ENCODE results near the gene FHL3. TPM values are rescaled to one million over a fixed set of nuclear protein-coding genes. Genes with fewer than 3 reads are reported as not detected.
A peak's percentile ranks its signal among the peaks of the same experiment; 100 is the strongest.

Gene FHL3
- total RNA-seq, 2 experiments from 2014 or later: 12.4 to 13.5 TPM

GRCh38 chr1:38030596-38031512 lies 25.5 kb upstream of the FHL3 start:
- ATAC-seq: no peak
- POLR2A ChIA-PET: interaction anchor here (0.6 to 1.3 kb wide), 6 partner anchors 8 to 938 kb away, joined by 3 read pairs; no protein-coding TSS in a partner anchor
- peaks cover 54% of the 10 kb centered on the region for H3K4me1 Mint-ChIP-seq (ENCODE audit: low read depth)

GRCh38 chr1:38029685-38030511 lies 24.6 kb upstream of the FHL3 start:
- Mint-ChIP-seq H3K27me3 (ENCODE audit: low read depth) (no peaks in the 10 kb centered on the region), H3K9me3 (ENCODE audit: insufficient read depth) (no peaks in the 10 kb centered on the region), H3K4me3 (no peak overlapping the region), H3K27ac (peak overlapping the region; percentile 70), H3K36me3 (ENCODE audit: low read depth) (peaks cover 18% of the 10 kb centered on the region), H3K4me1 (ENCODE audit: low read depth) (peaks cover 54% of the 10 kb centered on the region)
- DNase-seq (peak; percentile 73), ATAC-seq (peak; percentile 75)
- ChIA-PET POLR2A (interaction anchor here (0.6 to 1.3 kb wide), 5 partner anchors 9 to 939 kb away, joined by 3 read pairs; no protein-coding TSS in a partner anchor), CTCF (interaction anchor here (0.9 to 2.0 kb wide), 8 partner anchors 8 to 171 kb away, joined by 3 to 12 read pairs (median 5); partner anchors contain the start of gene MTF1)

More at GRCh38 chr1:38030596-38031512, 25.5 kb upstream of the FHL3 start:
- no peak overlapping the region for H3K4me3 Mint-ChIP-seq
- H3K27ac Mint-ChIP-seq: peak overlapping the region; percentile 70
- CTCF ChIA-PET: interaction anchor here (0.6 to 2.0 kb wide), 7 partner anchors 10 to 212 kb away, joined by 3 to 12 read pairs (median 5); partner anchors contain the start of gene MTF1
- H3K36me3 Mint-ChIP-seq (ENCODE audit: low read depth): peaks cover 8% of the 10 kb centered on the region
- H3K27me3 Mint-ChIP-seq (ENCODE audit: low read depth): no peaks in the 10 kb centered on the region
- no peak for DNase-seq
- H3K9me3 Mint-ChIP-seq (ENCODE audit: insufficient read depth): no peaks in the 10 kb centered on the region

GRCh38 chr1:38029081-38029681 lies 23.9 kb upstream of the FHL3 start:
- peaks cover 54% of the 10 kb centered on the region for H3K4me1 Mint-ChIP-seq (ENCODE audit: low read depth)
- H3K4me3 Mint-ChIP-seq: no peak overlapping the region
- DNase-seq (no peak), ATAC-seq (no peak)
- peaks cover 21% of the 10 kb centered on the region for H3K36me3 Mint-ChIP-seq (ENCODE audit: low read depth)
- H3K9me3 Mint-ChIP-seq (ENCODE audit: insufficient read depth): no peaks in the 10 kb centered on the region
- CTCF ChIA-PET: interaction anchor here (0.9 to 1.8 kb wide), 7 partner anchors 8 to 108 kb away, joined by 3 to 12 read pairs (median 5); no protein-coding TSS in a partner anchor
- H3K27me3 Mint-ChIP-seq (ENCODE audit: low read depth): no peaks in the 10 kb centered on the region
- POLR2A ChIA-PET: no interaction called here
- peak overlapping the region; percentile 51 for H3K27ac Mint-ChIP-seq

- POLR2A ChIA-PET: no interaction called here
- CTCF ChIA-PET: interaction anchor here (1.0 to 4.8 kb wide), 6 partner anchors 9 to 107 kb away, joined by 3 to 25 read pairs (median 6); partner anchors contain the start of gene UTP11
These were observed 23.4 kb upstream of the FHL3 start for GRCh38 chr1:38028671-38029070.

GRCh38 chr1:38028105-38028591 lies 22.8 kb upstream of the FHL3 start:
- no peaks in the 10 kb centered on the region for H3K9me3 Mint-ChIP-seq (ENCODE audit: insufficient read depth)
- H3K4me1 Mint-ChIP-seq (ENCODE audit: low read depth): peaks cover 54% of the 10 kb centered on the region

More at GRCh38 chr1:38028671-38029070, 23.4 kb upstream of the FHL3 start:
- no peak for DNase-seq
- Mint-ChIP-seq H3K9me3 (ENCODE audit: insufficient read depth) (no peaks in the 10 kb centered on the region), H3K27ac (peak overlapping the region; percentile 71), H3K4me1 (ENCODE audit: low read depth) (peaks cover 54% of the 10 kb centered on the region), H3K36me3 (ENCODE audit: low read depth) (peaks cover 25% of the 10 kb centered on the region), H3K27me3 (ENCODE audit: low read depth) (no peaks in the 10 kb centered on the region), H3K4me3 (no peak overlapping the region)
- no peak for ATAC-seq

GRCh38 chr1:38027201-38028104 lies 22.1 kb upstream of the FHL3 start:
- ChIA-PET CTCF (interaction anchor here (0.6 to 4.8 kb wide), 12 partner anchors 9 to 808 kb away, joined by 3 to 25 read pairs (median 6); partner anchors contain the start of gene UTP11), POLR2A (interaction anchor here (0.6 to 1.0 kb wide), 3 partner anchors 10 to 166 kb away, joined by 3 to 4 read pairs (median 4); no protein-coding TSS in a partner anchor)
- no peaks in the 10 kb centered on the region for H3K27me3 Mint-ChIP-seq (ENCODE audit: low read depth)
- H3K9me3 Mint-ChIP-seq (ENCODE audit: insufficient read depth): no peaks in the 10 kb centered on the region
- no peak overlapping the region for H3K4me3 Mint-ChIP-seq
- no peak for ATAC-seq
- DNase-seq: no peak
- peaks cover 31% of the 10 kb centered on the region for H3K36me3 Mint-ChIP-seq (ENCODE audit: low read depth)
- peaks cover 54% of the 10 kb centered on the region for H3K4me1 Mint-ChIP-seq (ENCODE audit: low read depth)
- H3K27ac Mint-ChIP-seq: peak overlapping the region; percentile 63

More at GRCh38 chr1:38028105-38028591, 22.8 kb upstream of the FHL3 start:
- H3K27me3 Mint-ChIP-seq (ENCODE audit: low read depth): no peaks in the 10 kb centered on the region
- DNase-seq: peak; percentile 48
- peak; percentile 67 for ATAC-seq
- no peak overlapping the region for H3K4me3 Mint-ChIP-seq
- peak overlapping the region; percentile 71 for H3K27ac Mint-ChIP-seq
- CTCF ChIA-PET: interaction anchor here (0.6 to 4.8 kb wide), 11 partner anchors 9 to 807 kb away, joined by 3 to 25 read pairs (median 6); partner anchors contain the start of gene UTP11
- H3K36me3 Mint-ChIP-seq (ENCODE audit: low read depth): peaks cover 25% of the 10 kb centered on the region
- POLR2A ChIA-PET: interaction anchor here (0.6 to 1.0 kb wide), 2 partner anchors 15 to 167 kb away, joined by 3 to 4 read pairs; no protein-coding TSS in a partner anchor

GRCh38 chr1:38026592-38027200 lies 21.4 kb upstream of the FHL3 start:
- Mint-ChIP-seq H3K27me3 (ENCODE audit: low read depth) (no peaks in the 10 kb centered on the region), H3K9me3 (ENCODE audit: insufficient read depth) (no peaks in the 10 kb centered on the region), H3K4me3 (no peak overlapping the region), H3K36me3 (ENCODE audit: low read depth) (peaks cover 37% of the 10 kb centered on the region), H3K27ac (no peak overlapping the region), H3K4me1 (ENCODE audit: low read depth) (peaks cover 54% of the 10 kb centered on the region)
- ChIA-PET CTCF (interaction anchor here (0.6 to 4.8 kb wide), 8 partner anchors 8 to 808 kb away, joined by 3 to 25 read pairs (median 7); partner anchors contain the start of gene UTP11), POLR2A (interaction anchor here (0.6 to 1.0 kb wide), 2 partner anchors 9 to 13 kb away, joined by 4 read pairs; no protein-coding TSS in a partner anchor)
- no peak for DNase-seq
- no peak for ATAC-seq

- Mint-ChIP-seq H3K27me3 (ENCODE audit: low read depth) (no peaks in the 10 kb centered on the region), H3K27ac (no peak overlapping the region), H3K9me3 (ENCODE audit: insufficient read depth) (no peaks in the 10 kb centered on the region), H3K4me3 (no peak overlapping the region), H3K36me3 (ENCODE audit: low read depth) (peaks cover 38% of the 10 kb centered on the region), H3K4me1 (ENCODE audit: low read depth) (peaks cover 45% of the 10 kb centered on the region)
- DNase-seq: no peak
- ChIA-PET POLR2A (no interaction called here), CTCF (interaction anchor here (1.7 to 4.8 kb wide), 4 partner anchors 11 to 810 kb away, joined by 5 to 25 read pairs (median 16); partner anchors contain the start of gene UTP11)
- ATAC-seq: no peak
These were observed 20.4 kb upstream of the FHL3 start for GRCh38 chr1:38025664-38026063.

- ChIA-PET POLR2A (interaction anchor here (0.7 to 0.8 kb wide), 3 partner anchors 16 to 227 kb away, joined by 3 read pairs; partner anchors contain the start of gene SF3A3), CTCF (interaction anchor here (1.7 to 4.8 kb wide), 3 partner anchors 11 to 810 kb away, joined by 5 to 25 read pairs (median 22); partner anchors contain the start of gene UTP11)
- Mint-ChIP-seq H3K27ac (no peak overlapping the region), H3K4me1 (ENCODE audit: low read depth) (peaks cover 41% of the 10 kb centered on the region), H3K9me3 (ENCODE audit: insufficient read depth) (no peaks in the 10 kb centered on the region), H3K36me3 (ENCODE audit: low read depth) (peaks cover 42% of the 10 kb centered on the region), H3K27me3 (ENCODE audit: low read depth) (no peaks in the 10 kb centered on the region), H3K4me3 (no peak overlapping the region)
- no peak for DNase-seq
- no peak for ATAC-seq
These were observed 19.9 kb upstream of the FHL3 start for GRCh38 chr1:38025233-38025632.
